HepG2 (cell line): ENCODE data around the gene CDC42EP5. TPM values are rescaled to one million over a fixed set of nuclear protein-coding genes. Genes with fewer than 3 reads are reported as not detected.
A peak's percentile ranks its signal among the peaks of the same experiment; 100 is the strongest.

Experiments
- ARID2 ChIP-seq: sonication (generic); formaldehyde crosslinking; IDR thresholded peaks from 2 replicates; pipeline ENCODE4 v1.8.1; 2022; ENCODE audit warnings: mild to moderate bottlenecking, missing genetic modification reagents, borderline replicate concordance
- FUBP1 ChIP-seq: sonication (generic); formaldehyde crosslinking; IDR thresholded peaks from 2 replicates; pipeline ENCODE4 v1.5.1; 2020; ENCODE audit warnings: missing genetic modification reagents, mild to moderate bottlenecking, borderline replicate concordance
- HDAC1 ChIP-seq: sonication (generic); formaldehyde crosslinking; IDR thresholded peaks from 2 replicates; pipeline ENCODE4 v1.5.1; 2020; ENCODE audit warnings: mild to moderate bottlenecking, missing genetic modification reagents
- HMGXB4 ChIP-seq, 2 experiments: sonication (generic) in 1 of 2; formaldehyde crosslinking in 1 of 2; IDR thresholded peaks; 2 replicates each; pipeline versions ENCODE4 v1.4.0 to v1.6.1; 2018 to 2020; ENCODE audit warnings: missing genetic modification reagents in 2 of 2, borderline replicate concordance in 1 of 2, low read depth in 1 of 2, mild to moderate bottlenecking in 1 of 2, missing biosample characterization in 1 of 2
- KDM5B ChIP-seq: sonication (generic); formaldehyde crosslinking; IDR thresholded peaks from 2 replicates; pipeline ENCODE4 v1.4.0; 2020; ENCODE audit warnings: missing genetic modification reagents, mild to moderate bottlenecking, borderline replicate concordance
- MTA1 ChIP-seq: sonication (generic); formaldehyde crosslinking; IDR thresholded peaks from 2 replicates; pipeline ENCODE4 v1.4.0; 2020; ENCODE audit warnings: missing genetic modification reagents, mild to moderate bottlenecking, borderline replicate concordance
- MTERF4 ChIP-seq: sonication (generic); formaldehyde crosslinking; IDR thresholded peaks from 2 replicates; pipeline ENCODE4 v1.8.0; 2023; ENCODE audit warnings: mild to moderate bottlenecking, missing genetic modification reagents
- PHF21A ChIP-seq: sonication (generic); formaldehyde crosslinking; IDR thresholded peaks from 2 replicates; pipeline ENCODE4 v1.5.0; 2020; ENCODE audit warnings: mild to moderate bottlenecking, missing genetic modification reagents
- PLRG1 ChIP-seq: fragments of 450-650 bp; conservative IDR thresholded peaks from 2 replicates; pipeline ENCODE4 v1.6.1; 2016
- RBAK ChIP-seq: sonication (generic); formaldehyde crosslinking; IDR thresholded peaks from 2 replicates; pipeline ENCODE4 v1.5.1; 2020; ENCODE audit warnings: mild to moderate bottlenecking, missing genetic modification reagents
- SCMH1 ChIP-seq: sonication (generic); formaldehyde crosslinking; IDR thresholded peaks from 2 replicates; pipeline ENCODE4 v1.9.0; 2021; ENCODE audit warnings: missing genetic modification reagents, mild to moderate bottlenecking, borderline replicate concordance
- U2AF2 ChIP-seq: fragments of 200-400 bp; formaldehyde crosslinking; IDR thresholded peaks from 2 replicates; pipeline ENCODE4 v1.6.1; 2017; ENCODE audit warnings: low read depth, mild to moderate bottlenecking, low read length
- ZFP41 ChIP-seq: sonication (generic); formaldehyde crosslinking; IDR thresholded peaks from 2 replicates; pipeline ENCODE4 v1.4.0; 2020; ENCODE audit warnings: mild to moderate bottlenecking, missing genetic modification reagents, borderline replicate concordance
- ZNF414 ChIP-seq: sonication (generic); formaldehyde crosslinking; IDR thresholded peaks from 2 replicates; pipeline ENCODE4 v1.5.0; 2020; ENCODE audit warnings: missing genetic modification reagents
- ZNF670 ChIP-seq: sonication (generic); formaldehyde crosslinking; IDR thresholded peaks from 2 replicates; pipeline ENCODE4 v1.8.0; 2022; ENCODE audit warnings: mild to moderate bottlenecking, missing genetic modification reagents, borderline replicate concordance
- ZNF710 ChIP-seq: sonication (generic); formaldehyde crosslinking; IDR thresholded peaks from 2 replicates; pipeline ENCODE4 v1.5.0; 2020; ENCODE audit warnings: mild to moderate bottlenecking, missing genetic modification reagents, borderline replicate concordance
- ZNF773 ChIP-seq: sonication (generic); formaldehyde crosslinking; IDR thresholded peaks from 2 replicates; pipeline ENCODE4 v1.4.0; 2020; ENCODE audit warnings: missing genetic modification reagents, borderline replicate concordance
- ZNF784 ChIP-seq: sonication (generic); formaldehyde crosslinking; IDR thresholded peaks from 2 replicates; pipeline ENCODE4 v1.5.1; 2020; ENCODE audit warnings: missing genetic modification reagents, mild to moderate bottlenecking, borderline replicate concordance
- ZNF850 ChIP-seq: sonication (generic); formaldehyde crosslinking; conservative IDR thresholded peaks from 2 replicates; pipeline ENCODE4 v1.9.0; 2021; ENCODE audit warnings: mild to moderate bottlenecking, missing genetic modification reagents
- ZSCAN9 ChIP-seq: IDR thresholded peaks from 2 replicates; pipeline ENCODE4 v1.6.1; 2016; ENCODE audit warnings: borderline replicate concordance
- polyA plus RNA-seq, 8 experiments: library from polyadenylated mRNA; depleted of rRNA in 3 of 8; stranded (reverse) in 7 of 8; unstranded in 1 of 8; fragments of >200 nt; fragmentation: Illumina TruSeq in 4 of 8; extraction: Trizol in 4 of 8; gene quantifications; 2 replicates each; pipeline versions ENCODE4 v1.2.1 to v1.2.3, GENCODE V29; 2011 to 2016; ENCODE audit warnings: low read depth in 4 of 8, missing spikeins in 1 of 8, mixed read lengths in 1 of 8; ENCODE audit not compliant: insufficient read depth in 1 of 8
- total RNA-seq, 5 experiments: library from RNA; depleted of rRNA; stranded (reverse); fragments of >200 nt; fragmentation: Illumina TruSeq; extraction: Trizol; gene quantifications; 2 replicates each; pipeline ENCODE4 v1.2.3, GENCODE V29; 2016; ENCODE audit warnings: low read depth in 1 of 5

Gene CDC42EP5
- total and polyA plus RNA-seq, 2 of the 13 experiments (the other 11 are each of a cell fraction or from before 2014, with no cell fraction given): 0.41 to 1.6 TPM

GRCh38 chr19:54420383-54421168, 52.5 kb downstream of the CDC42EP5 start (continued):
- TF ChIP-seq HMGXB4 (CRISPR knock-in tag; IDR thresholded peaks at IDR 0.05; ENCODE audit: borderline replicate concordance in 1 of 2, low read depth in 1 of 2) (no peak), PLRG1 (no peak), ZNF710 (CRISPR knock-in tag) (no peak; the same call in 1 of the 2 replicates), ZNF670 (no peak), ARID2 (no peak), ZNF773 (CRISPR knock-in tag) (no peak), U2AF2 (no peak), ZNF784 (CRISPR knock-in tag) (no peak), ZNF414 (no peak), KDM5B (CRISPR knock-in tag) (no peak), PHF21A (peak; percentile 85), ZFP41 (CRISPR knock-in tag) (no peak), MTERF4 (no peak), MTA1 (CRISPR knock-in tag) (no peak; the same call in 1 of the 2 replicates), HDAC1 (no peak), ZNF850 (CRISPR knock-in tag) (no peak), ZSCAN9 (CRISPR knock-in tag) (no peak), FUBP1 (CRISPR knock-in tag) (no peak), SCMH1 (no peak), RBAK (CRISPR knock-in tag) (no peak)
